ENCODE data around the gene TTC34.
A peak's percentile ranks its signal among the peaks of the same experiment; 100 is the strongest.
"Not testable (repeated sequence)": the region's sequence is repeated elsewhere in the genome, so short reads cannot be mapped to it uniquely, and the experiment has no call there.

The TTC34 gene

GRCh38 chr1:2686091-2686863 is 115.2 kb downstream of the TTC34 start:
- intact Hi-C loops (cut with DNase I), result not testable (repeated sequence)
- peak in 2 of 10 donors; percentile 31 to 35 for DNase-seq

GRCh38 chr1:2685671-2686070 is 115.8 kb downstream of the TTC34 start:
- intact Hi-C loops (cut with DNase I), result not testable (repeated sequence)
- DNase-seq, result peak in 2 of 10 donors; percentile 28 to 34

GRCh38 chr1:2684878-2685277 is 116.6 kb downstream of the TTC34 start:
- intact Hi-C loops (cut with DNase I), result not testable (repeated sequence)
- DNase-seq, result peak in 1 of 10 donors; percentile 33

- intact Hi-C loops (cut with DNase I), result not testable (repeated sequence)
- peak in 7 of 10 donors; percentile 24 to 89 (median 69) for DNase-seq
Observed at GRCh38 chr1:2684000-2684399, 117.5 kb downstream of the TTC34 start.

- intact Hi-C loops (cut with DNase I), result not testable (repeated sequence)
Observed at GRCh38 chr1:2683321-2683741, 118.2 kb downstream of the TTC34 start.

GRCh38 chr1:2682879-2683278 is 118.6 kb downstream of the TTC34 start:
- intact Hi-C loops (cut with DNase I), result not testable (repeated sequence)
- peak in 1 of 10 donors; percentile 63 for DNase-seq

More at GRCh38 chr1:2683321-2683741, 118.2 kb downstream of the TTC34 start:
- peak in 3 of 10 donors; percentile 55 to 62 (median 56) for DNase-seq

- DNase-seq, result peak in 1 of 10 donors; percentile 64
- intact Hi-C loops (cut with DNase I), result not testable (repeated sequence)
Observed at GRCh38 chr1:2676726-2677125, 124.8 kb downstream of the TTC34 start.

GRCh38 chr1:2671656-2672055 is 129.8 kb downstream of the TTC34 start:
- intact Hi-C loops (cut with DNase I), result not testable (repeated sequence)
- DNase-seq, result peak in 4 of 10 donors; percentile 17 to 92 (median 76)

- DNase-seq, result peak in 2 of 10 donors; percentile 62 to 95
- intact Hi-C loops (cut with DNase I), result not testable (repeated sequence)
Observed at GRCh38 chr1:2659806-2660205, 141.7 kb downstream of the TTC34 start.

- DNase-seq, result peak in 1 of 10 donors; percentile 93
- intact Hi-C loops (cut with DNase I), result not testable (repeated sequence)
Observed at GRCh38 chr1:2657909-2658308, 143.6 kb downstream of the TTC34 start.

GRCh38 chr1:2657124-2657523 is 144.4 kb downstream of the TTC34 start:
- peak in 4 of 10 donors; percentile 6 to 95 (median 68) for DNase-seq
- intact Hi-C loops (cut with DNase I), result not testable (repeated sequence)

- intact Hi-C loops (cut with DNase I), result not testable (repeated sequence)
- peak in 7 of 10 donors; percentile 14 to 95 (median 63) for DNase-seq
Observed at GRCh38 chr1:2655598-2656434, 145.7 kb downstream of the TTC34 start.

- peak in 4 of 10 donors; percentile 42 to 94 (median 84) for DNase-seq
- intact Hi-C loops (cut with DNase I), result not testable (repeated sequence)
Observed at GRCh38 chr1:2654443-2654948, 147.0 kb downstream of the TTC34 start.

GRCh38 chr1:2653741-2654442 is 147.6 kb downstream of the TTC34 start:
- intact Hi-C loops (cut with DNase I), result not testable (repeated sequence)
- peak; percentile 22 to 97 (median 57) for DNase-seq

- peak in 5 of 10 donors; percentile 6 to 94 (median 84) for DNase-seq
- intact Hi-C loops (cut with DNase I), result not testable (repeated sequence)
Observed at GRCh38 chr1:2652926-2653571, 148.4 kb downstream of the TTC34 start.

- peak in 3 of 10 donors; percentile 79 to 91 (median 86) for DNase-seq
- intact Hi-C loops (cut with DNase I), result not testable (repeated sequence)
Observed at GRCh38 chr1:2652152-2652925, 149.2 kb downstream of the TTC34 start.

GRCh38 chr1:2650967-2651645 is 150.4 kb downstream of the TTC34 start:
- peak in 2 of 10 donors; percentile 46 to 53 for DNase-seq
- intact Hi-C loops (cut with DNase I), result no loop called here

- intact Hi-C loops (cut with DNase I), result loop anchor here (10.0 kb wide), 1 partner anchor 62 kb away; the partner anchor contains the start of gene PRXL2B
- no peak for DNase-seq
Observed at GRCh38 chr1:2646837-2647236, 154.7 kb downstream of the TTC34 start.
